SU-DHL-6 (cell line): Measurements from ENCODE around the gene GARIN5B.

ENCODE experiments used
- H2AFZ ChIP-seq: fragments of 200-600 bp; sonication (generic); 2 replicates; pipeline ENCODE4 v1.6.1; 2014; ENCODE audit warnings: low read depth, mild to moderate bottlenecking, moderate library complexity, mixed read lengths, antibody characterized with exemption, low read length; ENCODE audit not compliant: severe bottlenecking
- H3F3A ChIP-seq: fragments of 200-600 bp; shearing (Covaris generic); 2 replicates; pipeline ENCODE4 v1.6.0; 2016; ENCODE audit warnings: antibody characterized with exemption, mild to moderate bottlenecking; ENCODE audit not compliant: insufficient read depth
- H3K27ac ChIP-seq: fragments of 200-600 bp; sonication (generic); 2 replicates; pipeline ENCODE4 v1.5.1; 2016; ENCODE audit warnings: low read depth, mild to moderate bottlenecking, low read length, moderate library complexity, mixed read lengths
- H3K27me3 ChIP-seq: fragments of 200-600 bp; sonication (generic), shearing (Covaris generic); 2 replicates; pipeline ENCODE4 v1.6.0; 2014; ENCODE audit warnings: mild to moderate bottlenecking, low read length
- H3K36me3 ChIP-seq: fragments of 200-600 bp; sonication (generic); 2 replicates; pipeline ENCODE4 v1.6.1; 2014; ENCODE audit warnings: mild to moderate bottlenecking, low read length, mixed read lengths
- H3K4me2 ChIP-seq: fragments of 300-600, 200-600 bp; shearing (Covaris generic), sonication (generic); 2 replicates; pipeline ENCODE4 v1.6.0; 2014; ENCODE audit warnings: low read length, low read depth, mild to moderate bottlenecking; ENCODE audit not compliant: poor library complexity, severe bottlenecking
- H3K4me3 ChIP-seq: fragments of 200-600 bp; sonication (generic); 2 replicates; pipeline ENCODE4 v1.5.1; 2014; ENCODE audit warnings: antibody characterized with exemption, low read length, mild to moderate bottlenecking, mixed read lengths; ENCODE audit not compliant: insufficient read depth, poor library complexity, severe bottlenecking
- H3K79me2 ChIP-seq: fragments of 200-600 bp; sonication (generic); 2 replicates; pipeline ENCODE4 v1.6.1; 2014; ENCODE audit warnings: mild to moderate bottlenecking, low read length, moderate library complexity; ENCODE audit not compliant: insufficient read depth
- H3K9ac ChIP-seq: fragments of 200-600 bp; sonication (generic); 2 replicates; pipeline ENCODE4 v1.7.0; 2014; ENCODE audit warnings: mild to moderate bottlenecking, low read length
- H3K9me2 ChIP-seq: fragments of 200-600 bp; sonication (generic); replicated peaks from 2 replicates; pipeline ENCODE4 v1.6.1; 2014; ENCODE audit warnings: low read length; ENCODE audit not compliant: insufficient read depth
- H3K9me3 ChIP-seq: fragments of 200-600 bp; sonication (generic); 2 replicates; pipeline ENCODE4 v1.6.1; 2014; ENCODE audit warnings: low read length, mixed read lengths; ENCODE audit not compliant: insufficient read depth
- H4K20me1 ChIP-seq: fragments of 200-600 bp; sonication (generic); 2 replicates; pipeline ENCODE4 v1.6.1; 2014; ENCODE audit warnings: low read depth, mild to moderate bottlenecking, antibody characterized with exemption, low read length, moderate library complexity, mixed read lengths
- EZH2phosphoT487 ChIP-seq: fragments of 200-600 bp; sonication (generic), shearing (Covaris generic); conservative IDR thresholded peaks from 2 replicates; pipeline ENCODE4 v1.6.1; 2018; ENCODE audit warnings: mild to moderate bottlenecking, antibody characterized with exemption, low read length, moderate library complexity, mixed read lengths
- TF ChIP-seq, protein P1 (sequence below): fragments of 200-600 bp; sonication (generic); IDR thresholded peaks from one replicate; pipeline ENCODE4 v1.5.1; 2017; ENCODE audit warnings: antibody characterized with exemption, mild to moderate bottlenecking, low read length, moderate library complexity; ENCODE audit not compliant: insufficient read depth, poor library complexity, severe bottlenecking

GARIN5B gene

DNA sequence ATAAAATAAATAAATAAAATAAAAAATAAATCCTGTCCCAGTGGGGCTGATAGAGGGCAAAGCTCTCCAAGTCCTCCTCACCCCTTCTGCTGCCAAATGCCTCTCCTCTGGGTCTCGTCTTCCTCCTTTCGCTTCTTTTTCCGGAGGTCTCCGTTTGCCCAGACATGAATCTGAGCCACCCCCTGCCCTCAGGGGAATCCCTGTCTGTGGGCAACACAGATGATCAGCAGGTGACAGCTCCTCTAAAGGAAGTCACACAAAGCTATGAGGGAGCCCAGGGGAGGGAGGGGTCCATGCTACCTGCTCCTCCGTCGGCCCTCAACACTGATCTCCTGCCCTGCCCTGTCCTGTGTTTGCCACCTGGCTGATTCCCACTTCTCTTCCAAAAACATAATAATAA is 38.4 kb downstream of the GARIN5B start:
- no peak overlapping the region for H3K9ac ChIP-seq
- no peak overlapping the region for H3K4me2 ChIP-seq
- H4K20me1 ChIP-seq: no peaks in the 10 kb centered on the region
- no peak overlapping the region for H2AFZ ChIP-seq
- TF ChIP-seq EZH2phosphoT487: no peak
- TF ChIP-seq, protein P1, sequence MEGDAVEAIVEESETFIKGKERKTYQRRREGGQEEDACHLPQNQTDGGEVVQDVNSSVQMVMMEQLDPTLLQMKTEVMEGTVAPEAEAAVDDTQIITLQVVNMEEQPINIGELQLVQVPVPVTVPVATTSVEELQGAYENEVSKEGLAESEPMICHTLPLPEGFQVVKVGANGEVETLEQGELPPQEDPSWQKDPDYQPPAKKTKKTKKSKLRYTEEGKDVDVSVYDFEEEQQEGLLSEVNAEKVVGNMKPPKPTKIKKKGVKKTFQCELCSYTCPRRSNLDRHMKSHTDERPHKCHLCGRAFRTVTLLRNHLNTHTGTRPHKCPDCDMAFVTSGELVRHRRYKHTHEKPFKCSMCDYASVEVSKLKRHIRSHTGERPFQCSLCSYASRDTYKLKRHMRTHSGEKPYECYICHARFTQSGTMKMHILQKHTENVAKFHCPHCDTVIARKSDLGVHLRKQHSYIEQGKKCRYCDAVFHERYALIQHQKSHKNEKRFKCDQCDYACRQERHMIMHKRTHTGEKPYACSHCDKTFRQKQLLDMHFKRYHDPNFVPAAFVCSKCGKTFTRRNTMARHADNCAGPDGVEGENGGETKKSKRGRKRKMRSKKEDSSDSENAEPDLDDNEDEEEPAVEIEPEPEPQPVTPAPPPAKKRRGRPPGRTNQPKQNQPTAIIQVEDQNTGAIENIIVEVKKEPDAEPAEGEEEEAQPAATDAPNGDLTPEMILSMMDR: no peak
- H3K36me3 ChIP-seq: no peaks in the 10 kb centered on the region
- no peak overlapping the region for H3K27ac ChIP-seq
- no peaks in the 10 kb centered on the region for H3K79me2 ChIP-seq
- no peak overlapping the region for H3K4me3 ChIP-seq
- H3K9me2 ChIP-seq: no peaks in the 10 kb centered on the region
- H3F3A ChIP-seq: no peaks in the 10 kb centered on the region
- H3K9me3 ChIP-seq: no peaks in the 10 kb centered on the region
- H3K27me3 ChIP-seq: no peaks in the 10 kb centered on the region

DNA sequence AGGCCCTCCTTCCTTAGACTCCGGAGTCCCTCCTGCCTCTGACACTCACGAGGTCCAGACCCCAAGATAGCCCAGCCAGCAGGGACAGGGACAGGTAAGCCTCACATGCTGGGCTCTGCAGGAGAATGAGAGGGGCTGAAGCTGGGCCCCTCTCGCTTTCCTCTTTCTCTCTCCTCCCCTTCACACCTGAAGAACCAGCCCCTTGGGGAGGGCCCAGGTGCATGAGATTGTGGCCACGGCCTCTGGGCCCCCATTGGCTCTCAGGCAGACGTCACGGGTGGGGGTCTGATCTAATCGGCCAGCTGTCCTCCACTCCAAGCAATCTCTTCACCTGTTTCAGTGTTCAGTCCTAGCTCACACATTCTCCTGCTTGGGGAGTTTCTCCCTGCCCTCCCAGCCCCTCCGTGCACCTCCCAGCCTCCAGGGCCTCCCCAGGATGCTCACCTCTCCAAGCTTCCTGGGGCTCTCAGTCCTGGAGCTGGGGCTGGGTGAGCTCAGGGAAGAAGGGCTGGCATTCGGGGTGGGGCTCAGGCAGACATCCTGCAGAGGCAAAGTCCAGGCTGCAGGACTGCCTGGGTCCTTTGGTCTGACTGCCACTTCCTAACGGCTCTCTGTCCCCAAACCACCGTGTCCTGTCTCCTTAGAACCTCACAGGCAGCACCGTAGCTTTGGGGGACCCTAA is 40.7 kb downstream of the GARIN5B start:
- Histone ChIP-seq H3F3A (no peaks in the 10 kb centered on the region), H3K27me3 (no peaks in the 10 kb centered on the region), H3K4me3 (no peak overlapping the region), H4K20me1 (no peaks in the 10 kb centered on the region), H3K36me3 (no peaks in the 10 kb centered on the region), H3K9me2 (no peaks in the 10 kb centered on the region), H3K27ac (no peak overlapping the region), H3K9ac (no peak overlapping the region), H3K9me3 (no peaks in the 10 kb centered on the region), H2AFZ (no peak overlapping the region), H3K4me2 (no peak overlapping the region), H3K79me2 (no peaks in the 10 kb centered on the region)
- no peak for TF ChIP-seq EZH2phosphoT487
- TF ChIP-seq, protein P1: no peak

DNA sequence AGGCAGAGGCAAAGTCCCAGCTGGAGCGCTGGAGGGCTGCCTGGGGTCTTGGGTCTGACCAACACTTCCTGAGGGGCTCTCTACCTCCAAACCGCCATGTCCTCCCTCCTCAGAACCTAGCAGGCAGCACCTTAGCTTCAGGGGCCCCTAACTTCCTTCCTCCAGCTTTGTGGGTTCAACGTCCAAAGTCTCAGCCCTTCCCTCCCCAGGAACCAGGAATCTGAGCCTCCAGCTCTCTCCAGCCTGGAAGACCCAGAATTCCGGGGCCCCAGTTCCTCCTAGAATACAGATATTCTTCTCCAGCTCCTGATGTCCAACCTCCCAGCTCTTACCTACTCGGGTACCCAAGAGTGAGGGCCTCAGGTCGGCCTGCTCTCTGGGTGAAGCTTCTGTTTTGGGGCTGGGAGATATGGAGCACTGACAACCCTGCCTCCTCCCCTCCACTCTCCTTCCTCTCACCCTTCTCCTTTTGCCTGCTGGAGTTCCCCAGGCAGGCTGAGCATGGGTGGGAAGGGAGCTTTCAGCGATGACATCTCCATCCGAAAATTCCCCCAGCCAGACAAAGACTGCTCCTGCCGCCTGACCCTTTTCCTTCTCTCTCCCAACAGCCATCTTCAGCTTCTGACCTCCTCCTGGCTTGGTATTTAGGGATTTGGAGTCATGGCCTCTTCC is 41.5 kb downstream of the GARIN5B start:
- H3K27me3 ChIP-seq: no peaks in the 10 kb centered on the region

More for the DNA sequence above, 41.5 kb downstream of the GARIN5B start:
- Histone ChIP-seq H3K9me3 (no peaks in the 10 kb centered on the region), H4K20me1 (no peaks in the 10 kb centered on the region), H2AFZ (no peak overlapping the region), H3K9ac (no peak overlapping the region), H3K36me3 (no peaks in the 10 kb centered on the region), H3F3A (no peaks in the 10 kb centered on the region), H3K9me2 (no peaks in the 10 kb centered on the region), H3K4me2 (no peak overlapping the region), H3K27ac (no peak overlapping the region), H3K79me2 (no peaks in the 10 kb centered on the region), H3K4me3 (no peak overlapping the region)
- TF ChIP-seq, protein P1: no peak
- TF ChIP-seq EZH2phosphoT487: no peak
